ENCODE data around the gene NPR1.
"Not testable (repeated sequence)": the region's sequence is repeated elsewhere in the genome, so short reads cannot be mapped to it uniquely, and the experiment has no call there.

- TF ChIP-seq ZNF274 (IDR thresholded peaks at IDR 0.05; ENCODE audit: low read depth, low read length); SUZ12 (IDR thresholded peaks at IDR 0.05; ENCODE audit: extremely low read depth, insufficient read depth, insufficient read length); YY1 (IDR thresholded peaks at IDR 0.05; ENCODE audit: insufficient read depth, insufficient read length): not testable (repeated sequence)
Observed at GRCh38 chr1:153668672-153669071, 9.8 kb upstream of the NPR1 start.
